ENCODE data around the gene ARL5C. TPM values are rescaled to one million over a fixed set of nuclear protein-coding genes. Genes with fewer than 3 reads are reported as not detected.

Gene ARL5C
- total RNA-seq, 1 donor from 2014 or later, result not detected

GRCh38 chr17:39167476-39167875 is 1.5 kb upstream of the ARL5C start:
- DNase-seq (ENCODE audit: low spot score), result no peak

GRCh38 chr17:39166437-39167335 is 725 bp upstream of the ARL5C start:
- no peak for DNase-seq (ENCODE audit: low spot score)

GRCh38 chr17:39165178-39165840 is 652 bp downstream of the ARL5C start:
- DNase-seq (ENCODE audit: low spot score), result no peak

GRCh38 chr17:39164675-39165143 is 1.3 kb downstream of the ARL5C start:
- peak; percentile 85 for DNase-seq (ENCODE audit: low spot score)

GRCh38 chr17:39161962-39162361 is 4.0 kb downstream of the ARL5C start:
- DNase-seq (ENCODE audit: low spot score), result no peak

- DNase-seq (ENCODE audit: low spot score), result no peak
Observed at GRCh38 chr17:39158623-39159022, 7.3 kb downstream of the ARL5C start.

GRCh38 chr17:39156491-39156890 is 9.5 kb downstream of the ARL5C start:
- no peak for DNase-seq (ENCODE audit: low spot score)

- no peak for DNase-seq (ENCODE audit: low spot score)
Observed at GRCh38 chr17:39155654-39156053, 10.3 kb downstream of the ARL5C start.

GRCh38 chr17:39153599-39154051 is 12.3 kb downstream of the ARL5C start:
- DNase-seq (ENCODE audit: low spot score), result peak; percentile 97

- no peak for DNase-seq (ENCODE audit: low spot score)
Observed at GRCh38 chr17:39151943-39152818, 13.8 kb downstream of the ARL5C start.

- DNase-seq (ENCODE audit: low spot score), result no peak
Observed at GRCh38 chr17:39151150-39151942, 14.6 kb downstream of the ARL5C start, which contains the start of gene PLXDC1. PLXDC1 (minus strand) TSS chr17:39151637; CDS start chr17:39151437, 200 bp downstream.

- no peak for DNase-seq (ENCODE audit: low spot score)
Observed at GRCh38 chr17:39150795-39151149, 15.2 kb downstream of the ARL5C start.

- no peak for DNase-seq (ENCODE audit: low spot score)
Observed at GRCh38 chr17:39150104-39150634, 15.8 kb downstream of the ARL5C start.

- DNase-seq (ENCODE audit: low spot score), result no peak
Observed at GRCh38 chr17:39147221-39148185, 18.5 kb downstream of the ARL5C start.

GRCh38 chr17:39146273-39146672 is 19.7 kb downstream of the ARL5C start:
- DNase-seq (ENCODE audit: low spot score), result no peak

- no peak for DNase-seq (ENCODE audit: low spot score)
Observed at GRCh38 chr17:39145143-39145542, 20.8 kb downstream of the ARL5C start.

GRCh38 chr17:39144416-39144840 is 21.5 kb downstream of the ARL5C start:
- DNase-seq (ENCODE audit: low spot score), result peak; percentile 92

- no peak for DNase-seq (ENCODE audit: low spot score)
Observed at GRCh38 chr17:39143552-39144093, 22.3 kb downstream of the ARL5C start.
